GM21447 (cell line): ENCODE data around the gene VWA3B.
A peak's percentile ranks its signal among the peaks of the same experiment; 100 is the strongest.
"Not testable (repeated sequence)": the region's sequence is repeated elsewhere in the genome, so short reads cannot be mapped to it uniquely, and the experiment has no call there.

Experiments
- ATAC-seq: cut with Tn5 transposase; IDR thresholded peaks from one replicate; pipeline ENCODE4 v1.9.1; 2021; ENCODE audit not compliant: unreplicated experiment

Gene VWA3B

GRCh38 chr2:98130073-98130472 is 43.1 kb downstream of the VWA3B start:
- not testable (repeated sequence) for ATAC-seq

GRCh38 chr2:98134172-98135005 is 47.4 kb downstream of the VWA3B start:
- ATAC-seq: peak; percentile 65

DNA sequence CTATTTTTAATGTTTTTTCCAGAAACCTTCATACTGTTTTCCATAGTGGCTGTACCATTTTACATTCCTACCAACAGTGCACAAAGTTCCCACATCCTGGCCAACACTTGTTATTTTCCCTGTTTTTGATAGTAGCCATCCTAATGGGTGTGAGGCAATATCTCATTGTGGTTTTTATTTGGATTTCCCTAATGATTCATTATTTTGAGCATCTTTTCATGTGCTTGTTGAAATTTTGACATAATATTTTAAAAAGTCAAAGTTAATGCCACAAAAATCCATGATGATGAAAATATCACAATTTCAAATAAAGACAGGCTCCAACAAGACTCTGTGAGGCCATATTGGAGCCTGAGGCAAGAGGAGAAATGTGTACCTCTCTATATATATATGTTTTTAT is 50.2 kb downstream of the VWA3B start:
- no peak for ATAC-seq

DNA sequence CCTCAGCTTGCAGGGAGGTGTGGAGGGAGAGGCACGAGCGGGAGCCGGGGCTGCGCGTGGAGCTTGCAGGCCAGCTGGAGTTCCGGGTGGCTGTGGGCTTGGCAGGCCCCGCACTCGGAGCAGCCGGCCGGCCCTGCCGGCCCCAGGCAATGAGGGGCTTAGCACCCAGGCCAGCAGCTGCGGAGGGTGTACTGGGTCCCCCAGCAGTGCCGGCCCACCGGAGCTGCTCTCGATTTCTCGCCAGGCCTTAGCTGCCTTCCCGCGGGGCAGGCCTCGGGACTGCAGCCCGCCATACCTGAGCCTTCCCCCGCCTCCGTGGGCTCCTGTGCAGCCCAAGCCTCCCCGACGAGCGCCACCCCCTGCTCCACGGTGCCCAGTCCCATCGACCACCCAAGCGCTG is 52.0 kb downstream of the VWA3B start:
- not testable (repeated sequence) for ATAC-seq

GRCh38 chr2:98140210-98140609 is 53.2 kb downstream of the VWA3B start:
- no peak for ATAC-seq

DNA sequence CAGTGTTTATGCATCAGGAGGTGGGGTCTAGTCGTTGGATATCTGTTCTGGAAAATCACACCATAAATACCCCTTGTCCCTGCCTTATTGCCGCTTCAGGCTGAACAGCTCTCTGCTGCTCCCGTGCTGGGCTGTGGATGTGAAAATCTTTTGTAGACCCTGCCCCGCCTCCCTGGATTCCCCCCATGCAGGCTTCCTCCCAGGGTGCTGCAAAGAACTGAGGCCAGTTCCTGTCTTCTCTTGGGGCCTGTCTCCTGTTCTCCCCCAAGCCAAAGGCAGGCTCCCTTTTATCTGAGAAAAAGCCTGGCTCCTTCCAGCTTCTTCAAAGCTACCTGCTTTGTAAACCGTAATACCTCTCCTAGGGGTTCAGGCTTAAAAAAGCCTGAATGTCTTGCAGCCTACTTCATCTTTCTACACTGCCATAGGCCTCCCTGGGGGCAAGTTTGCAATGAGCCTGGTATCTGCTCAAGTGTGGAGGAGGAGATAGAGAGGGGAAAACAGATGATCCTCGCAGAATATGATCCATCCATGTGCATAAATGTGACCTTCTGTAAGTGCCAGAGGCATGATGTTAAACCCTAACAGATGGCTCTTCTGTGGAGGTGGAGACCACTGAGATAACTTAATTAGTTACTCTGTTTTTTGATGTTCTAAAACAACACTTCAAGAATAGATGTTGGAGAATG is 55.3 kb downstream of the VWA3B start:
- ATAC-seq: no peak

DNA sequence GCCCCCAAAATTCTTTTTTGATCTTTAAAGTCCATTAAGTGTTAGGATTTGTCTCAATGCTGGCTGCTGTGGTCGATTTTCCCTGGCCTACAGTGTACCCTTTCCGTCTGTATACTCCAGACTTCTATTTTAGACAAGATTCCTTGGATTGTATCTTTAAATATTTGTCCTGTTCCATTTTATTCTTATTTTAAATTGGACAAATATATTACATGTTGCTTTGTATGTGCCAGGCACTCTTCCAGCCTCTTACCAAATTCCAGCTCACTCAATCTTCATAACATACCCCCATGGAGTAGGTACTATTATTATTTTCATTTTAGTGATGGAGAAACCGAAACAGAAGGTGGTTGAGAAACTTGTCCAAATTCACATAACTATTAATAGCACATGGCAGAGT is 58.1 kb downstream of the VWA3B start:
- no peak for ATAC-seq

DNA sequence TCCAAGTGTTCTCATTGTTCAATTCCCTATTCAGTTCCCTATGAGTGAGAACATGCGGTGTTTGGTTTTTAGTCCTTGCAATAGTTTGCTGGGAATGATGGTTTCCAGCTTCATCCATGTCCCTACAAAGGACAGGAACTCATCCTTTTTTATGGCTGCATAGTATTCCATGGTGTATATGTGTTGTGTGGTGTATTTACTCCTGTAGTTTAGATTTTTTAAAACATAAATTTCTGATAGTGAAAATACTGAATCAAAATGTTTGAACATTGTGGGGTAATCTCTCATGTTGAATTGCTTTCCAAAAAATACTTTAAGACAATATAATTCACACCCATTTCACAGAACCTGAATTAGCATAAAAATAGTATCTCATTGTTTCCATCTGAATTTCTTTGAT is 60.9 kb downstream of the VWA3B start:
- not testable (repeated sequence) for ATAC-seq

DNA sequence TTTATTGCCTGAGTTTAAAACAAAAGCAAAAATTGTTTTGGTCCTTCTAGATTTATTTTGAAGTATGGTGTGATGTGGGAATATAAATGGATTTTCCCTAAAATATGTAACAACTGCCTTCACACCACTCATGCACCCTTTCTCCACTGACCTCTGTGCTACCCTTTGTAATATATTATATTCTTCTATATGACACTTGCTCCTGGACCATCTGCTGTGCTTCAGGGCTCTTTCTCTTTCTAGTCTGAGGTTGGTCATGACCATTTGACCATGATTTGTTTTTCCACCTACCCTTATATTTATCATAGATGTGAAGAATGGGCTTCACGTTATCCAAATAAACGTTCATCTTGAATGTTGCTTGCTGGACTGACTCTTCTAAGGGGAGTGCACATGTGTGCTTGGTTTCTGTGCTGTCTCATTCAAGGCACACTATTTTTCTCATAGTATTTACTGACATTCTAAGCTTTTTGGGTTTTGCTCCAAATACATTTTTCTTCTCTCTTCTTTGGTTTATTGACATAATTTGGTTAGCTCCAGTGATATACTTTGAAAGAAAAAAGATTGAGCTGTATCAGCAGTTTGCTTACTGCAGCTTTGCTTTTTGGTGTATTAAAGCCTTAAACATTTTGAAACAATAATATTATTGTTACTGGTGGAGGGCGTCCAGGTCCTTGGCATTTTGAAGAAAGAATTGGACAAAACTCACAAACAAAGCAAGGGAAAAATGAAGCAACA is 61.8 kb downstream of the VWA3B start:
- no peak for ATAC-seq

GRCh38 chr2:98149333-98149697 is 62.3 kb downstream of the VWA3B start:
- ATAC-seq: no peak

GRCh38 chr2:98153481-98153880 is 66.5 kb downstream of the VWA3B start:
- no peak for ATAC-seq

GRCh38 chr2:98155291-98155690 is 68.3 kb downstream of the VWA3B start:
- no peak for ATAC-seq

- ATAC-seq: no peak
Measured at GRCh38 chr2:98155716-98156115, 68.7 kb downstream of the VWA3B start.

GRCh38 chr2:98156304-98156703 is 69.3 kb downstream of the VWA3B start:
- ATAC-seq: no peak

DNA sequence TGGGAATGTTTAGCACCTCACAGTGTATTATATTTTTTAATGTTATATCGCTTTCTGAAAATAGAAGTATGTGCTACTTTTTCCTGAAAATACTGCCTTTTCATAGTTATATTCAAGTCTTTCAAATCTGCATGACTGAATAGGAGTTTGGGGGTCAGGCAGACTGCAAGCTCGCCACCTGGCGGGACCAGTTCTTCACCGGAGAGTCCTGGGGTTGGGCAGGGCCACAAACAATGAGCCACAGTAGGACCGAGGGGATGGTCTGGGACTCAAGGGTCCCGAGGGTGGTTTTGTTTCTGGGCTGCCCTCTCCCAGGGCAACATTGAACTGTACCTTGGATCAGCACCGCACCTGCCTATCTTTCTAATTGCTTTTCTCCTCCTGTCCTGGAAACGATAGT is 70.6 kb downstream of the VWA3B start:
- ATAC-seq: no peak

DNA sequence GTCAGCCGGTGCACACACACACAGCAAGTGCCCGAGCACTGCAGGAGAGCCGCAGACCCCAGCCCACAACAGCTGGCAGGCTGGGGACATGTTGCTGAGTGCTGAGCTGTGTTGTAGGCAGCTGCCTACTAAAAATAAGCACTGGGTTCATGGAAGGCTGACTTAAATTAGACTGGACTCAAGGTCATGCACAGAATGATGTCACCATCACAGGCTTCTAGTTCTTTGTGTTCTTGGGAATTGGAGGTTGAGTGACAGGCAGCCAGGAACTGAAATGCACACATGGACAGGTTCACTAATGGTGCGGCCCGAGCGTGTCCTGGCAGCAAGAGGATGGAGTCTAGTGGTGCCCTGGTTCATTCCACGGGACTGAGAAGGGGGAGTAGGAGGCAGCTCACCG is 71.3 kb downstream of the VWA3B start:
- ATAC-seq: no peak

DNA sequence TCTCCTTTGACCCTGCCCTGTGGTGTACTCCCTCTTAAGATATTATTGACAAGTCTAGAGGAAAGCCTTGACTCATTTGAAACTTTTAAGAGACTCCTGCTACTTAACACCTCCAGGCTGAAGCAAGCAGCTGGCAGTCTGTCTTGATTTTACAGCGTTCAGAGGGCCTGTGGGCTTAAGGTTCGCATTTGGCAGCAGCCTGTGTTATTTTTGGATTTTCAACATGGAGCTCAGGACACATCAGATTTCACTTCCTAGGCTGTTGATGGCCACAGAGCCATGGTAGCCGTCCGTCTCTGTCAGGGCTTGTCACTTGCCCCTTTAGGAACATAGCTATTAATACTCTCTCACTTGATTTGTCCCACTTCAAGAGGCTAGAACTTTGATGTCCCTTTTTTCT is 73.6 kb downstream of the VWA3B start:
- ATAC-seq: no peak

DNA sequence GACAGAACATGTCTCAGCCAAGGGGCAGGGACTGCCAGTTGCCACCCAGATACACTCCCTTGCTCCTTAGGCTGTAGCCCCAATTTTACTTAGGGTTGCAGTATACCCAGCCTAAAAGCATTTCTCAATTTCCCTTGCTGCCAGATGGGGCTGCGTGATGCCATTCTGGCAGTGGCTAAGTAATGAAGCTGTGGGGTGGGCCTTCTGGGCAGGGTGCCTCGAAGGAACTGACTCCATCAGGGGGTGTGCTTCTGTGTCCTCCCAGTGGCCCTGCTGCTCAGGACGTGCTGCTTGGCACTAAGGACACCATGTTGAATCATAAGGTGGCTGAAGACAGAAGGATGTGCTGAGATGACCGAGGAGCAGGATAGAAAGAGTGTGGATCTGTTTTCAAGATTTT is 74.2 kb downstream of the VWA3B start:
- ATAC-seq: no peak

GRCh38 chr2:98164256-98164655 is 77.3 kb downstream of the VWA3B start:
- no peak for ATAC-seq

DNA sequence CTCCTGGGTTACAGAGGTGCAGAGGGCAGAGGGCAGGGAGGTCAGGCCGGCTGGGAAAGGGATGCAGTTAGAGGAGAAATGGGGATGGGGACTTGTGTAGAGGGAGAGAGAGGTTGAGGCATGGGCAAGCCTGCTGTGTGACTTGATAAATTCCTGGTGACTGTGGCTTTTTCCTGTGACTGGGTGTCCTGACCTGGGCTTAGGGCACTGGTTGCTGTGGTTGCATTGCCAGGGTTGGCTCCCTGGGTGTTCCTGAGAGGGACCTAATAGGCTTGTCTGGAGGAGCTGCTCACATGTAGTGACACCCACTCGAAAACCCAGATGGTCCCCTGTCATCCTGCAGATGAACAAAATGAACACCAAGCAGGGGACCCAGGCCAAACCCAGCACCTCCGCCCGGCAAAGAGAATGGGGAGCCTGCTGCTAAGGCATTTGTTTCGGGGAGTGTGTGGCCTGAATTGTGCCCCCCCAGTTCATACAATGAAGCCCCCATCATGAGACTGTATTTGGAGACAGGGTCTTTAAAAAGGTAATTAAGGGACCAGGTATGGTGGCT is 78.6 kb downstream of the VWA3B start:
- no peak for ATAC-seq

DNA sequence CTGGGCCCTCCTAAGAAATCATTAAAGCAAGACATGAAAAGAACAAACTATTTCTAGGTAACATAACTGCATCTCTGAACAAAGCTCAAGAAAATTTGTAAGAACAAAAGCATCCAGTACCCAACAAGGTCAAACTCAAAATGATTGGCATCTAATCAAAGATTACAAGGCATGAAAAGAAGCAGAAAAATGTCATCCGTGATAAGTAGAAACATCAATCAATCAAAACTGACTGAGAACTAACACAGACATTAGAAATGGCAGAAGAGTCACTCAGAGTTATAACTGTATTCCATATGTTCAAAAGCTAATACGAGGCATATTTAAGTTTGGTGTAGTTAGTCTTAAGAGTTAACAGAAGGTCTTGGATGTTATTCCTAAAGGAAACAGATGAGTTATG is 80.9 kb downstream of the VWA3B start:
- ATAC-seq: no peak

- no peak for ATAC-seq
Measured at GRCh38 chr2:98170076-98170475, 83.1 kb downstream of the VWA3B start.
